Activated T-cell treated with anti-CD3 and anti-CD28 coated beads for 4 hours (primary cell): ENCODE data around the gene RTCA.
"Not testable (repeated sequence)": the region's sequence is repeated elsewhere in the genome, so short reads cannot be mapped to it uniquely, and the experiment has no call there.

Experiments used
- DNase-seq: peaks from one replicate; pipeline ENCODE4 v3.0.0-alpha.2; 2020

Gene RTCA

DNA sequence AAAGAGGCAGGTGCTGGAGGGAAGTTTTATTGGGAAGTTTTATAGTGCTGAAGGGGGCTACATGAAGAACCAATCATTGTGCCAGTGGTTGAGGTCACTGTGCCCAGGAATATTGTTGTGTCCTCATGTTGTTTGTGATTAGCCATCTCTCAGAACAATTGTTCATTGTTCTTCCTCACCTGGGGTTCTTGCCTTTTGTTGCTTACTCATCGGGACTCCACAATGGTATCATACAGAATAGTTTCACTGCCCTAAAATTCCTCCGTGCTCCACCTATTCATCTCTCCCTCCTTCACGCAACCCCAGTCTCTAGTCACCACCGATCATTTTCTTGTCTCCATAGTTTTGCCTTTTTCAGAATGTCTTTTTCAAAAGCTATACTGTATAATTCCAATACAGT, 47.4 kb downstream of the RTCA start:
- DNase-seq, result no peak

DNA sequence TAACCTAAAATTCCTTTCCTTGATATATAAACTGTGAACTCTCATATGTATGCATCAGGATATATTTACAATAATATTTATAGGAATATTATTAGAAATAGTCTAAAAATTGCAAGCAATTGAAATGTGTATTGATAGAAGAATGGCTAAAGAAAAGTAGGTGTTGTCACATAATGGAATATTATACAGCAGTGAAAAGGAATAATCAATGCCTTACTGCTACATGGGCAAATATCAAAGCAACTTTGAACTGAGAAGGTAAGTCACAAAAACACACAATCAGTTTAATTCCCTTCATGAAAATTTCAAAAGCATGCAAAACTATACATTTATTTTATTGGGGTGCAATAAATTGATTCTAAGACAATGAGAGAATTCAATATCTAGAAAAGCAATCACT, 50.6 kb downstream of the RTCA start:
- DNase-seq, result no peak

DNA sequence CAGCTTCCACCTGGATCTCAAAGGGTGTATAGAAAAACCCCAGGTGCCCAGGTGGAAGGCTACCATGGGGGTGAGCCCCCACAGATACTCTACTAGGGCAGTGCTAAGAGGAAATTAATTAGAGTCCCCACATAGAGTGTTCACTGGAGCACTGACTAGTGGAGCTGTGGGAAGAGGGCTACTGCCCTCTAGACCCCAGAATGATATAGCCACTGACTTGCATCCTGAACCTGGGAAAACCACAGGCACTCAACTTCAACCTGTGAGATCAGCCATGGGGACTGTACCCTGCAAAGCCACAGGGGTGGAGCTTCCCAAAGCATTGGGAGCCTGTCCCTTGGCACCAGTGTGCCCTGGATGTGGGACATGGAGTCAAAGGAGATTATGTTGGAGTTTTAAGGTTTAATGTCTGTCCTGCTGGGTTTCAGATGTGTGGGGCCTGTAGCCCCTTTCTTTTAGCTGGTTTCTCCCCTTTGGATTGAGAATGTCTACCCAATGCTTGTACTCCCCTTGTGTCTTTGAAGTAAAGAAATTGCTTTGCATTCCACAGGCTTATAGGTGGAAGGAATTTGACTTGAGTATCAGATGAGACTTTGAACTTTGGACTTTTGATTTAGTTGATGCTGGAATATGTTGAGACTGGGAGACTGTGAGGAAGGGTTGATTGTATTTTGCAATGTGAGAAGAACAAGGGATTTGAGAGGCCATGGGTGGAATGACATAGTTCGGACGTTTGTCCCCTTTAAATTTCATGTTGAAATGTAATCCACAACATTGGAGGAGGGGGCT, 54.5 kb downstream of the RTCA start:
- no peak for DNase-seq

DNA sequence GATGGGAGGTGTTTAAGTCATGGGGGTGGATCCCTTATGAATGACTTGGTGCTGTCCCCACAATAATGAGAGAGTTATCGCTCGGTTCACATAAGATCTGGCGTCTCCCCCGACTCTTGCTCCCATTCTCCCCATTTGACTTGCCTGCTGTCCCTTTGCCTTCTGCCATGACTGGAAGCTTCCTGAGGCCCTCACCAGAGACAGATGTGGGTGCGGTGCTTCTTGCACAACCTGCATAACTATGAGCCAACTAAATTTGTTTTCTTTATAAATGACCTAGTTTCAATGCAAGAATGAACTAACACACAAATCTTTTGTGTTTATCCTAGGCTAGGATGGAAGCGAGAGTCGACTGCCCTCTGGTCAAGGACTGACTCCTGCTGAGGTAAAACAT, 55.1 kb downstream of the RTCA start:
- no peak for DNase-seq

DNA sequence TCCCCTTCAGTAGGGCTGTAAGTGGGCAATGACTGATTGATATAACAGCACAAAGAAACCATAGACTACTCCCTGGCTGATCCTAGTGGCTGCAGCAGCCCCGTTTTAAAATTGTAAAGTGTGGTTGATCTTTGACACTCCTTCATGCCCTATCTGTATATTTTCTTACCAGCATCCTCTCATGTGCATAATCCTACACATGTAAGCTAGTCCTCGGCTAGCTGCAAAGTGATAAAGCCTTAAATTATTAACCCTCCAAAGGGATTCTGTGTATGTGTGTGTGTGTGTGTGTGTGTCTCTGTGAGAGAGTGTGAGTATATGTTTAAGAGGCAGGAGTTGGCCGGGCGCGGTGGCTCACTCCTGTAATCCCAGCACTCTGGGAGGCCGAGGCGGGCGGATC, 55.5 kb downstream of the RTCA start:
- DNase-seq, result no peak

DNA sequence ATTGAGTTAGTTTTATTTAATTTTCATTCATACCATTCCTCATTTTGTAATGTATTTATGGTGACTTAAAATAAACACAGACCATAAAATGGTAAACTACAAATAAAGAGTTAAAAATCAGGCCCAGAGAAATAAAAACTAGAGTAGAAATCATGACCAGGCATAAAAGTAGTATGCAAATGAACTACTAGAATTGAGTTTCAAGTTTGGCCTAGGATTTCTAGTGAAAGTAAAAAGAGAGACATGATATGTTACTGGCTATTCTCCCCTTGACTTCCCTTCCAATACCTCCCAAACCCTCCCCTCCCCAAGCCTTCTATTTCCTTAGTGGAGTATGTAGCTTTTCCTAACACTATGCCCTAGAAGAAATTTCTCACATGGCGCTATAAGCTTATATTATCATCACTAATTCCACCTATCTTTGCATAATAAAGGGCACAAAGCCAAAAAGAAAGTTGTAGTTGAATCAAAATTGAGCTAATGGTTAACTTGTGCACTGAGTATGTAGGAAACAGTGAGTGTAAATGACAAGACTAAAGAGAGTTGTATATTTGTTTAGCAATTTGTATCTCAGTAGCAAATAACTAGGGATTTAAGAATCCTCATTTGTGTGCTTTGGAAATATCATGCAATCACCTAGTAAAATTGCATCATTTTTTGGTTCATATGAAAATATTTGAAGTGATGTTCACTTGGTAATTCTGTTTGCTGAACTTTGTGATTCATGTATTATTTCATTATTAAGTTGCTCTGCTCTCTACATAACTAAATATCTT, 56.6 kb downstream of the RTCA start:
- DNase-seq, result no peak

DNA sequence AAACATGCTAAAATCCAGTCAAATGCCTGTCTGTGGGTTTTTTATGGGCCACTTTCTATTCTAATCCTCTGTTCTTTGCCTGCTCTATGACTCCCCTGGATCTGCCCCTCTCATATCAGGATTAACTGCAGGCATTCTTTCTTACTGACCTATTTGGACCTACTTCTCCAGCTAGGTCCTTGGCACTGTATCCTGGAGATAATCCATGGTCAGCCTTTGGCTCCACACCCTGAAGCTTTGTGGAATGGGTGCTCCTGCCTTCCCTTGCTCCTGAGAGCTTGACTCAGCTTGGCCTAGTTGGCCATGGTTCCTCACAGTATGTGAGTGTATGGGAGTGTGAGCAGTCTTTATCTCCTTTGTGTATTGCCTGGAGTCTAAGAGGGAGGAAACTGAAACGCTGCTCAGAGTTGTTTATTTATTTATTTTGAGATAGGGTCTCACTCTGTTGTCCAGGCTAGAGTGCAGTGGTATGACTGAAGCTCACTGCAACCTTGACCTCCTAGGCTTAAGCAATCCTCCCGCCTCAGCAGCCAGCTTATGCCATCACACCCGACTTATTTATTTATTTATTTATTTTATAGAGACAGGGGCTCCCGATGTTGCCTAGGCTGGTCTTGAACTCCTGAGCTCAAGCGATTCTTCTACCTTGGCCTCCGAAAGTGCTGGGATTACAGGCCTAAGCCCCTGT, 57.5 kb downstream of the RTCA start:
- no peak for DNase-seq

DNA sequence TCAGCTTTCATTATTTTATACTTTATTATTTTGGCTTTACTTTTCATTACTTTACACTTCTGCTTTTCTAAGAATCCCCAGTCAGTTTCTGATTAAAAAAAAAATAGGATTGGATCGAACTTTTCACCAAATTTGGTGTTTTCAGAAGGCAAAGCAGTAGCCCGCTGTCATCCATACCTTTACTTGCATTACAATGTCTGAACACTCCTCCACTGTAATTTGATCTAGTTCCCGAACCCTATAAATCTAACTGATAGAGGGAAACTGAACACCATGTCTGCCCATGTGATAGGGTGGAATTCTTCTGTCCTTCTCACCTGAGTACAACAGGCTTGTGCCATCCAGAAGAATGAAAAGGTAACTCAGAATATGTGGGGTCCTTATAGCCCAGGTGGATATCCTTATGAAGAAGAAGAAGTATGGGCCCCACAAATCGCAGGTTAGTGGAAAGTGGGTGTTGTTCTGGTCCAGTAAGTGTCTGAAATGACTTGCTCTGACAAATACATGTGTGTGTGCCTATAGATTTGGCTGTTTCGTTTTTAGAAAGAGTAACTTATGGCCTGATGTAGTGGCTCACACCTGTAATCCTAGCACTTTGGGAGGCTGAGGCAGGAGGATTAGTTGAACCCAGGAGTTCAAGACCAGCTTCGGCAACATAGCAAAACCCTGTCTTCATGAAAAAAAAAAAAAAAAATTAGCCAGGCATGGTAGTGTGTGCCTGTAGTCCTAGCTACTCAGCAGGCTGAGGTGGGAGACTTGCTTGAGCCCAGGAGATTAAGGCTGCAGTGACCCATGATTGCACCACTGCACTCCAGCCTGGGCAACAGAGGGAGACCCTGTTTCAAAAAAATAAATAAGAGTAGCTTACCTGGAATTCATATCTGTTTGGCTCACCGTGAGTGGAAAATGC, 59.7 kb downstream of the RTCA start:
- DNase-seq, result no peak

DNA sequence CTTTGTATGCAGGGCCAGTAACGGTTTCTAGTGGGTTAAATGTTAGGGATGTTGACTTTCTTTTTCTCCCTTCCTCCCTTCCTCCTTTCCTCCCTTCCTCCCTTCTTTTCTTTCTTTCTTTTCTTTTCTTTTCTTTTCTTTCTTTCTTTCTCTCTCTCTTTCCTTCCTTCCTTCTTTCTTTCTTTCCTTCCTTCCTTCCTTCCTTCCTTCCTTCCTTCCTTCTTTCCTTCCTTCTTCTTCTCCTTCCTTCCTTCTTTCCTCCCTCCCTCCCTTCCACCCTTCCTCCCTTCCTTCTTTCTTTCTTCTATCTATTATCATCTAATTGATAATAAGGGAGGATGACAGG, 60.3 kb downstream of the RTCA start:
- not testable (repeated sequence) for DNase-seq

DNA sequence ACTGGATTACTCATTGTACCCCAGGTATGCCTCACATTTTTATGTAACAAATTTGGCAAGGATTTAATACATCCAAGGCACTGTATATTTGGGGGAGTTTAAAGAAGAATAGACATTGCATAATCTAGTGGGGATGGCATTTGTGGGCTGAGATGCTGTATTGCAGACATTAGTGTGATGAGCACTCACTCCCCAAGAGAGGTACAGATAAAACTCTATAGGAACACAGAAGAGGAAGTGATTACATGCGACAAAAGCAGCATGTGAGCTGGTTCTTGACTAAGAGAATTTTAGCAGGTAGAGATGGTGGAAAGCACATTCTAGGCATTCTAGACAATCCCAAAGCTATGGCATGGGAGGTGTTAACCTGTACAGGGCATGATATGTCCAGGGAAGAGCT, 62.1 kb downstream of the RTCA start:
- DNase-seq, result no peak

DNA sequence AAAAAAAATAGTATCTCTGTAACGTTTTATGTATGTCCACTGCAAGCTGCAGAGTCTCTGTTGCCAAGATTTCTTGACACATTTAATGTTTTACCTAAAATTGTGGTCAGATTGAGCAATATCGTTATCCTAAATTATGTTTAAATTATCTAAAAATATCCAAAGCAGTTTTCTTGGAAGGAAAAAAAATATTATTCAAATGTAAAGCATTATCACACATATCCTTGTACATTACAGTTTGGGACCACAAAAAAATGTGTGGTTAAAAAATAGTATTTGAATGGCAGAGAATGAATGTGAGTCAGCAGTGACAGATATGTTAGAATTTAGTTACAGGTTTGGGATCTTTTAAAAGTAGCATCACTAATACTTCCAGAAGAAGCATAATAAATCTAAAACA, 65.1 kb downstream of the RTCA start:
- DNase-seq, result not testable (repeated sequence)

DNA sequence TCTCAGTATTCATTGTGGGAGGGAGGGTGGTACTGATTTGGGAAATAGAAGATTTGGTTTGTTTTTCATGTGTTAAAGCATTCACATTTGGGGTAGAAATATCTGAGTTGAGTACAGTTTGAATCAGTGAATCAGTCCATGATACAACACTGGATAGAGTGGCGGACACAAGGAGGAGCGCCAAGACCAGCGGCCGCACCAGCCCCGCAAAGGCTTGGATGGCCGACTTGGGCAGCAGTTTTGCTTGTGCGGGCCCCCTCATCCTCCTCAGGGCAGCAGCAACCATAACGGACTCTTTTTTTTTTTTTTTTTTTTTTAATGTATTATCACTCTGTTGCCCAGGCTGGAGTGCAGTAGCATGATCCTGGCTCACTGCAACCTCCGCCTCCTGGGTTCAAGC, 66.3 kb downstream of the RTCA start:
- DNase-seq, result no peak

DNA sequence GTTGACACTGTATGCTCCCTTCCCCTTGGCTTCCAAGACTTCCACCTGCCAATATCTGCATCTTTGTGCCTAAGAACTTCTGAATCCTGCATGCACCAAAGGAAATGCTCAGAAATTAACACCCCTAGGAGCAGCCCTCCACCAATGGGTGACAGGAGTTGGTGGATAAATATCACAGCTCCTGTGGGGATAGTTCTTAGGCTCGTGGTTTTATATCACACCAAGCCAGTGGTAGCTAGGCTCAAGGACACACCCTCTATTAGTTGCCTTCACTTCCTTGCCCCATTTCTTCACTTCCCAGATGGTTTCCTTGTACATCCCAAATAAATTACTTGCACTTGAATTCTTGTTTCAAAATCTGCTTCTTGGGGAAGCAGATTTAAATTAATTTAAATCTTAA, 69.4 kb downstream of the RTCA start:
- DNase-seq, result no peak

DNA sequence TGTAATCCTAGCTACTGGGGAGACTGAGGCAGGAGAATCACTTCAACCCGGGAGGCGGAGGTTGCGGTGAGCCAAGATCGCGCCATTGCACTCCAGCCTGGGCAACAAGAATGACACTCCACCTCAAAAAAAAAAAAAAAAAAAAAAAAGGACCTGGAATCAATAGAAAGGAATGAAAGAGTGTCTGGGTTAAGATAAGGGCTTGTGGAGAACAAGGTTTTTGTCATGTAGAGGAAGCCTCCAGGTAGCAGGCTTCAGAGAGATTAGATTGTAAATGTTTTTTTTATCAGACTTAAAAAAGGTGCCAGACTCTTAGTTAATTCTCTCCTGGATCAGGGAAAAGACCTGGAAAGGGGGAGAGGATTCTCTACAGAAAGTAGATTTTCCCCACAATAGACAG, 71.9 kb downstream of the RTCA start:
- DNase-seq, result not testable (repeated sequence)

DNA sequence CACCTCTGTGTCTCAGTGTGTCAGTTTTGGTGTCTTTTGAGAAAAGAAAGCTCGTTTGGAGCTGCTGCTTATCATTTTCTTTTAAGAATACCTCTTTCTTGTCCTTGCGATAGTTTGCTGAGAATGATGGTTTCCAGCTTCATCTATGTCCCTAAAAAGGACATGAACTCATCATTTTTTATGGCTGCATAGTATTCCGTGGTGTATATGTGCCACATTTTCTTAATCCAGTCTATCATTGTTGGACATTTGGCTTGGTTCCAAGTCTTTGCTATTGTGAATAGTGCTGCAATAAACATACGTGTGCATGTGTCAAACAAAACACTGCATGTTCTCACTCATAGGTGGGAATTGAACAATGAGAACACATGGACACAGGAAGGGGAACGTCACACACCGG, 73.7 kb downstream of the RTCA start:
- DNase-seq, result not testable (repeated sequence)

DNA sequence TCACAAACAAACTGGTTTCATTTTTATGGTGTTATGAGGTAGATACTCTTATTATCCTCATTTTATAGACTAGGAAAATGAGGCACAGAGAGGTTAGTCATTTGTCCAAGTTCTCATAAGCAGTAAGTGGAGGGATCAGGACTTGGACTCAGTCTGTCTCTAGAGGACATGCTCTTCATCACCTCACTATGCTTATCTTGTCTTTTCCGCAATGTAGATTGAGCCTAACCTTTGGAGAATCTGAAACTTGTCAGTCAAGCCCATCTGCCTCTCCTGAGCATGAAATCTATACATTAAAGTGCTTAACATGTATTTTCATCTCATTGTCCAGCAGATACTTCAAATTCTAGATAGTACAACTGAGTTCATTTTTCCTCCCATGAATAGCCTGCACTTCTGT, 74.5 kb downstream of the RTCA start:
- no peak for DNase-seq

DNA sequence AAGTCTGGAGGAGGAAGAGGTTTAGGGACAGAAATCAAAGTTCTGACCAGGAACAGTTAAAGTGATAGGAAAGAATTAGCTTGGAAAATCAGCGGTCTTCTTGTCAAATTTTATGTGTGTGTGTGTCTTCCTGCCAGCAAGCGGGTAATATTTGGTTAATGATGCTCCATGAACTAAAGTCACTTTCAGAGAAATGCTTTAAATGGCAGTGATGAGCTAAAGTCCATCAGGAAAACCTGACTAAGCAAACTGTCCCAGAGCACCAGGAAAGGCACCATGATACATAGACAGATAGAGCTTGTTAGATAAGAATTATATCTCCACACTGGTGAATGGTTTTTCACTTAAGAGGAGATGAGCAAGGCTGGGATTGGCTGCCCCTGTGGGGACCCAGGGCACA, 76.3 kb downstream of the RTCA start:
- no peak for DNase-seq
